GM12892 (cell line): Measurements from ENCODE around the gene LAIR1.

Experiments
- POLR2A ChIP-seq: IDR thresholded peaks from 2 replicates; pipeline ENCODE4 v1.6.1; 2011; ENCODE audit warnings: low read depth, low read length, control low read depth
- POLR2AphosphoS5 ChIP-seq: IDR thresholded peaks from 2 replicates; pipeline ENCODE4 v1.6.1; 2011; ENCODE audit warnings: low read depth, low read length, control low read depth
- TAF1 ChIP-seq: IDR thresholded peaks from 2 replicates; pipeline ENCODE4 v1.6.1; 2011; ENCODE audit warnings: low read depth, mild to moderate bottlenecking, control low read depth, low read length, borderline replicate concordance

GRCh38 chr19:54366811-54367210 is 2.1 kb upstream of the LAIR1 start:
- no peak for TF ChIP-seq POLR2AphosphoS5
- TF ChIP-seq POLR2A = no peak
- TF ChIP-seq TAF1 = no peak
